Liver (tissue), 9 donors: ENCODE measurements around the gene CDH4. TPM values are rescaled to one million over a fixed set of nuclear protein-coding genes. Genes with fewer than 3 reads are reported as not detected.

Experiments
- DNase-seq: peaks from one replicate; pipeline ENCODE4 v3.0.0-alpha.2; 2017; ENCODE audit warnings: low spot score
- H3K27ac ChIP-seq, 2 donors: one replicate each; pipeline ENCODE4 v1.7.0; 2013; ENCODE audit warnings: inconsistent platforms in 2 of 2, low read length in 2 of 2, control low read depth in 1 of 2, low read depth in 1 of 2, mild to moderate bottlenecking in 1 of 2
- H3K27me3 ChIP-seq, 4 donors: one replicate each; pipeline versions ENCODE4 v1.6.1 to v1.7.0; 2013; ENCODE audit warnings: low read length in 3 of 4, inconsistent platforms in 1 of 4, mild to moderate bottlenecking in 1 of 4, moderate library complexity in 1 of 4; ENCODE audit not compliant: control insufficient read depth in 4 of 4, insufficient read depth in 4 of 4
- H3K36me3 ChIP-seq, 4 donors: one replicate each; pipeline versions ENCODE4 v1.6.1 to v1.7.0; 2013; ENCODE audit warnings: low read length in 3 of 4, mild to moderate bottlenecking in 3 of 4, low read depth in 1 of 4, moderate library complexity in 1 of 4; ENCODE audit not compliant: control insufficient read depth in 4 of 4, insufficient read depth in 3 of 4
- H3K4me1 ChIP-seq, 4 donors: one replicate each; pipeline versions ENCODE4 v1.6.1 to v1.7.0; 2013; ENCODE audit warnings: low read length in 3 of 4, mild to moderate bottlenecking in 3 of 4, moderate library complexity in 1 of 4; ENCODE audit not compliant: control insufficient read depth in 4 of 4, insufficient read depth in 4 of 4
- H3K4me3 ChIP-seq, 3 donors: one replicate each; pipeline versions ENCODE4 v1.6.1 to v1.7.0; 2013; ENCODE audit warnings: low read length in 3 of 3, control low read depth in 1 of 3, low read depth in 1 of 3, mild to moderate bottlenecking in 1 of 3
- H3K9ac ChIP-seq, 2 donors: one replicate each; pipeline ENCODE4 v1.7.0; 2013; ENCODE audit warnings: low read length in 2 of 2, mild to moderate bottlenecking in 2 of 2, moderate library complexity in 2 of 2, control low read depth in 1 of 2, low read depth in 1 of 2
- H3K9me3 ChIP-seq, 4 donors: one replicate each; pipeline versions ENCODE4 v1.6.1 to v1.7.0; 2013; ENCODE audit warnings: low read length in 3 of 4; ENCODE audit not compliant: control insufficient read depth in 4 of 4
- ATF3 ChIP-seq: IDR thresholded peaks from 2 replicates; pipeline ENCODE4 v1.6.1; 2016; ENCODE audit warnings: antibody characterized with exemption
- CTCF ChIP-seq: fragments of 150-350 bp; IDR thresholded peaks from 2 replicates; pipeline ENCODE4 v1.5.1; 2017; ENCODE audit warnings: improper control_type of control experiment, low read depth, low read length; ENCODE audit not compliant: missing input control
- EGR1 ChIP-seq, 2 donors: IDR thresholded peaks; 2 replicates each; pipeline ENCODE4 v1.6.1; 2016 to 2018; ENCODE audit warnings: antibody characterized with exemption in 2 of 2, low read depth in 2 of 2
- FOXA1 ChIP-seq: IDR thresholded peaks from 2 replicates; pipeline ENCODE4 v1.6.1; 2016; ENCODE audit warnings: antibody characterized with exemption
- FOXA2 ChIP-seq: IDR thresholded peaks from 2 replicates; pipeline ENCODE4 v1.6.1; 2016; ENCODE audit warnings: antibody characterized with exemption
- GABPA ChIP-seq, 2 donors: IDR thresholded peaks in 1 of 2; conservative IDR thresholded peaks in 1 of 2; 2 replicates each; pipeline ENCODE4 v1.6.1; 2016; ENCODE audit warnings: antibody characterized with exemption in 2 of 2, mild to moderate bottlenecking in 1 of 2, moderate library complexity in 1 of 2
- HNF4A ChIP-seq, 2 donors: conservative IDR thresholded peaks; 2 replicates each; pipeline ENCODE4 v1.6.1; 2016; ENCODE audit warnings: antibody characterized with exemption in 2 of 2, mild to moderate bottlenecking in 2 of 2
- HNF4G ChIP-seq: IDR thresholded peaks from 2 replicates; pipeline ENCODE4 v1.6.1; 2016; ENCODE audit warnings: antibody characterized with exemption
- JUND ChIP-seq, 2 donors: IDR thresholded peaks; 2 replicates each; pipeline ENCODE4 v1.6.1; 2016; ENCODE audit warnings: antibody characterized with exemption in 2 of 2
- MAX ChIP-seq: IDR thresholded peaks from 2 replicates; pipeline ENCODE4 v1.6.1; 2016; ENCODE audit warnings: antibody characterized with exemption
- NR2F2 ChIP-seq: IDR thresholded peaks from 2 replicates; pipeline ENCODE4 v1.6.1; 2016; ENCODE audit warnings: antibody characterized with exemption
- RAD21 ChIP-seq, 2 donors: IDR thresholded peaks; 2 replicates each; pipeline ENCODE4 v1.6.1; 2016; ENCODE audit warnings: antibody characterized with exemption in 2 of 2, mild to moderate bottlenecking in 2 of 2
- REST ChIP-seq: IDR thresholded peaks from 2 replicates; pipeline ENCODE4 v1.6.1; 2016; ENCODE audit warnings: antibody characterized with exemption, mild to moderate bottlenecking
- RXRA ChIP-seq, 2 donors: IDR thresholded peaks; 2 replicates each; pipeline ENCODE4 v1.6.1; 2017 to 2018; ENCODE audit warnings: antibody characterized with exemption in 2 of 2, mild to moderate bottlenecking in 1 of 2
- SP1 ChIP-seq: IDR thresholded peaks from 2 replicates; pipeline ENCODE4 v1.6.1; 2018; ENCODE audit warnings: antibody characterized with exemption, mild to moderate bottlenecking
- TAF1 ChIP-seq: conservative IDR thresholded peaks from 2 replicates; pipeline ENCODE4 v1.6.1; 2016; ENCODE audit warnings: antibody characterized with exemption, mild to moderate bottlenecking
- YY1 ChIP-seq: IDR thresholded peaks from 2 replicates; pipeline ENCODE4 v1.6.1; 2016; ENCODE audit warnings: antibody characterized with exemption, mild to moderate bottlenecking
- WGBS: extraction: QIAGEN DNeasy Blood & Tissue Kit; methylation state at CpG from one replicate; pipeline ENCODE4 v1.1.7; 2013; 5-methylcytosine and 5-hydroxymethylcytosine counted together
- polyA plus RNA-seq, 2 donors: library from polyadenylated mRNA; stranded (reverse) in 1 of 2; unstranded in 1 of 2; fragments of 200-250 nt in 1 of 2; fragments of >200 nt in 1 of 2; fragmentation: Nextera tagmentation in 1 of 2; extraction: Ambion mirVana in 1 of 2; gene quantifications; one replicate each; pipeline versions ENCODE4 v1.2.1 to v1.2.3, GENCODE V29; 2013 to 2015
- total RNA-seq, 2 donors: library from RNA; depleted of rRNA; stranded (reverse); fragments of >200 nt; gene quantifications; one replicate each; pipeline ENCODE4 v1.2.3, GENCODE V29; 2014
- TF ChIP-seq, protein P1 (sequence below): IDR thresholded peaks from 2 replicates; pipeline ENCODE4 v1.6.1; 2016; ENCODE audit warnings: antibody characterized with exemption
- donor health status: healthy.
- donor health status: healthy.
- donor health status: healthy.
- donor health status: healthy.
- donor health status: healthy.

CDH4 gene
- total and polyA plus RNA-seq, 4 donors: 0.03 to 0.25 (median 0.19) TPM; not detected in 1

- Histone ChIP-seq H3K4me3 (no peak overlapping the region), H3K27ac (no peak overlapping the region), H3K36me3 (no peaks in the 10 kb centered on the region), H3K9me3 (peaks cover 0 to 13% (median 3%) of the 10 kb centered on the region in 4 donors), H3K9ac (no peak overlapping the region), H3K4me1 (no peaks in the 10 kb centered on the region), H3K27me3 (no peaks in the 10 kb centered on the region)
- WGBS: 77% methylated on average over 12 of the region's 12 CpGs
- TF ChIP-seq HNF4A (conservative IDR thresholded peaks at IDR 0.05) (no peak), HNF4G (no peak), ATF3 (no peak), FOXA1 (no peak), JUND (IDR thresholded peaks at IDR 0.05) (no peak), MAX (no peak), YY1 (no peak), RXRA (IDR thresholded peaks at IDR 0.05) (no peak), GABPA (IDR thresholded peaks at IDR 0.05 in 1 of 2, conservative IDR thresholded peaks at IDR 0.05 in 1 of 2) (no peak), TAF1 (no peak), CTCF (no peak), FOXA2 (no peak), SP1 (no peak), NR2F2 (no peak), EGR1 (IDR thresholded peaks at IDR 0.05; ENCODE audit: low read depth in 2 of 2) (no peak), RAD21 (IDR thresholded peaks at IDR 0.05) (no peak), REST (no peak)
- TF ChIP-seq, protein P1, sequence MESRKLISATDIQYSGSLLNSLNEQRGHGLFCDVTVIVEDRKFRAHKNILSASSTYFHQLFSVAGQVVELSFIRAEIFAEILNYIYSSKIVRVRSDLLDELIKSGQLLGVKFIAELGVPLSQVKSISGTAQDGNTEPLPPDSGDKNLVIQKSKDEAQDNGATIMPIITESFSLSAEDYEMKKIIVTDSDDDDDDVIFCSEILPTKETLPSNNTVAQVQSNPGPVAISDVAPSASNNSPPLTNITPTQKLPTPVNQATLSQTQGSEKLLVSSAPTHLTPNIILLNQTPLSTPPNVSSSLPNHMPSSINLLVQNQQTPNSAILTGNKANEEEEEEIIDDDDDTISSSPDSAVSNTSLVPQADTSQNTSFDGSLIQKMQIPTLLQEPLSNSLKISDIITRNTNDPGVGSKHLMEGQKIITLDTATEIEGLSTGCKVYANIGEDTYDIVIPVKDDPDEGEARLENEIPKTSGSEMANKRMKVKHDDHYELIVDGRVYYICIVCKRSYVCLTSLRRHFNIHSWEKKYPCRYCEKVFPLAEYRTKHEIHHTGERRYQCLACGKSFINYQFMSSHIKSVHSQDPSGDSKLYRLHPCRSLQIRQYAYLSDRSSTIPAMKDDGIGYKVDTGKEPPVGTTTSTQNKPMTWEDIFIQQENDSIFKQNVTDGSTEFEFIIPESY: no peak
- DNase-seq: no peak
Measured at GRCh38 chr20:61590236-61590635, 338.2 kb downstream of the CDH4 start.
